ENCODE data around the gene SOX6.

SOX6 gene

GRCh38 chr11:16363706-16364105 is 7.4 kb upstream of the SOX6 start:
- DNase-seq, result no peak

- DNase-seq, result no peak
These were observed 4.9 kb upstream of the SOX6 start for GRCh38 chr11:16361108-16361865.

DNA sequence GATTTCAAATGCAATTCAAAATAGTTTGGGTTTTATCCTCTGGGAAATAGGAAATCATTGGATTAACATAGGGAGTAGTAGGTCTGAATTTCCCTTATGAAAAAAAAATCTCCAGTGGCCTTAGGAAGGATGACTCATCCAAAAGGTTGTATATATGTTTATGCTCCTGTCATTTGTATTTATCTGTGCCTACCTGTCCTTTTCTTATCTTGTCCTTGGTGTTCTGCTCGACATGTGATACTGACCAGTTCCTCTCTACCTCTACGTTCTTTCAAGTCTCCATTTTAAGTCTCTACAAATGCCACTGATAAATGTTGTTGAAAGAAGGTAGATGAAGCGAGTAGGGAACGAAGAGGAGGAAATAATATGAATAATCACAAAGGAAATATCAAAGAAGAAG is 3.0 kb upstream of the SOX6 start:
- DNase-seq, result no peak

DNA sequence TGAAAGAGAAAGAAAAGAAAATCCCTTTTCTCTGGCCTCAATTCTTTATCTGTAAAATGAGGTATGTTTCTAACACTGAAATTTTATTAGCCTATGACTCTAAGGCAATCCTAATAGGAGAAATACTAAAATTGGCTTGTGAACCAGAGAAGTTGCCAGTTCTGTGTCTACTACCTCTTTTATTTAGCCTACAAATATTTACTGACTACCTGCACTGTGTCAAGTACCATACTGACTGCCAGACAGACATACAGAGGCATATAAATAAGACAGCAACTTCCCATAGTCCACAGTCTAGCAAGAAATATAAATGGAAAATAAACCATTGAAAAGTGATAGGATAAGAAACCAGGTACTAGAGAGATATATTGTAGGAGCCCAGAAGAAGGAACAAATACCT is 2.4 kb upstream of the SOX6 start:
- no peak for DNase-seq

DNA sequence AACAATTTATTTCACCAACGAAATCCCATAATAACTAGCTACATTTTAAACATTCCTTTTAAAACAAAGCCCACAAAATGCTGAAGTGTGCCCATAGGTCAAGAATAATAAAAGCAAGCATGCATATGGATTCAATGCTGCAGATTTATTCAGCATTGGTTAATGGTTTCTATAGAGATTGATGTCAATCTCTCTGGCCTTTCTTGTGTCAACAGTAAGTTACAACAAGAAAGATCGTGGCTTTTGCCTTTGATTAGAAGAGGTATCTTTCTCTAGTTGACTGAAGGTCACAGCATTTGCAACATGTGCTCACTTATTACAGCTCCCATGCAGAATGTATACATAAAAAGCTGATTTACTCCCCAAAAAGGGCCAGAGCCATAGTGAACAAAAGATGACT is 1.4 kb upstream of the SOX6 start:
- no peak for DNase-seq

- DNase-seq, result no peak
These were observed 531 bp upstream of the SOX6 start for GRCh38 chr11:16356761-16357393.

GRCh38 chr11:16352707-16353106 is 3.6 kb downstream of the SOX6 start:
- no peak for DNase-seq

- no peak for DNase-seq
These were observed 6.2 kb downstream of the SOX6 start for GRCh38 chr11:16350125-16350524.

DNA sequence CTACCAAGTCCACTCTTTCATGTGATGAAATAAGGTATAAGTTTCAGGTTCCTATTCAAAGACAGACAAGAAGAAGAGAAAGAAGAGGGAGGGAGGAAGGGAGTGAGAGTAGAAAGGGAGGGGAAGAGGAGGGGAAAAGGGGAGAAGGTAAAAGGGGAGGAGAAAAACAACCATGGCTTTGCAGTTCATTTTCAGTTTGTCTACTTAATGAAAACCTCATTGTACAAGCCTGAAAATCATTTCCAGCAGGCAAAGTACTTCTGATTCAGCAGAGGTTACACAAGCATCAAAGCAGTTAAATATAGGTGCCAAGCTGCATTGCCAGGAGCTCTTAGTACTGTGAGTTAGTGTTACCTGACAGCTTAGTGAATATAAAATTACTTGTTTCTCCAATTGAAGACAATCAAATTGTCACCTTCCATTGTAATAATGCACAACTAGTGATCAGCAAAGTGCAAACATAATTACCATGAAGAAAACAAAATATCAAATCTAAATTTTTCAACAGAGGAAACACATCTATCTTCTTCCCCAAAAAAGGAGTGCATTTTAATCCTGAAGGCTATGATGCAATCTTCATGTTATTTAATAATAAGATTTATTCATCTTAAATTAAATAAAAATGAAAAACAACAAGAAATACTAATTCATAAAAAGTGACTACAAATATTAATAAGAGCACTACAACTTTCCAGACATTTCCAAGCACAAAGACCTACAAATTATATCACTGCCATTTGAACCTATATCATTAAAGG is 8.2 kb downstream of the SOX6 start:
- DNase-seq, result no peak

DNA sequence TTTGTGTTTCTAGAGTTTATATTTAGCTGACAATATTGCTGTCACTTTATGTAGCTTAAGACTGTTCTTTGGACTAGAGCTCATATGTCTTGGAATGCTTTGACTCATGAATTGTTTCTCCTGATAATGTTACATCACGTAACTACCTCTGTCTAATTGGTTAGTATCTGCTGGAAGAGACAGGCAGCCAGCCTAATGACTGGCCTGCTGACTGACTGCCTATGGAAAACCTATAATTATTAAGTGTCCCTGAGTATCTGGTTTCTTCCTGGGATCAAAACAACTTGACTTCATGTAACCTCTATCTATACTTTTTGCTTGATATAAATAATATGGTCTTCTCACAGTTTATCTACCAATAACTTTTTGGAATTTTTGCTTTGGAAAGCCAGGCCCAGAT is 9.4 kb downstream of the SOX6 start:
- no peak for DNase-seq

GRCh38 chr11:16341853-16342252 is 14.5 kb downstream of the SOX6 start:
- DNase-seq, result no peak

GRCh38 chr11:16338393-16338792 is 18.0 kb downstream of the SOX6 start:
- no peak for DNase-seq

GRCh38 chr11:16337421-16338213 is 18.7 kb downstream of the SOX6 start:
- no peak for DNase-seq

- DNase-seq, result no peak
These were observed 19.6 kb downstream of the SOX6 start for GRCh38 chr11:16336721-16337120.

GRCh38 chr11:16336204-16336603 is 20.1 kb downstream of the SOX6 start:
- DNase-seq, result no peak

- no peak for DNase-seq
These were observed 20.9 kb downstream of the SOX6 start for GRCh38 chr11:16335236-16335962.

- DNase-seq, result no peak
These were observed 29.6 kb downstream of the SOX6 start for GRCh38 chr11:16326679-16327297.

DNA sequence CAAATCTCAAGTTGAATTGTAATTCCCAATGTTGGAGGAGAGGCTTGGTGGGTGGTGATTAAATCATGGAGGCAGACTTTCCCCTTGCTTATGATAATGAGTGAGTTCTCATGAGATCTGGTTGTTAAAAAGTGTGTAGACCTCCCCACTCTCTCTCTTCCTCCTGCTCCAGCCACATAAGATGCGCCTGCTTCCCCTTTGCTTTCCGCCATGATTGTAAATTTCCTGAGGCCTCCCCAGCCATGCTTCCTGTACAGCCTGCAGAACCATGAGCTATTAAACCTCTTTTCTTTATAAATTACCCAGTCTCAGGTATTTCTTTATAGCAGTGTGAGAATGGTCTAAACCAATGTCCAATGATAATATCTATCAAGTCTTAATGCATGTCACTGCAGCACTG is 34.2 kb downstream of the SOX6 start:
- no peak for DNase-seq

- DNase-seq, result no peak
These were observed 35.2 kb downstream of the SOX6 start for GRCh38 chr11:16321148-16321547.

DNA sequence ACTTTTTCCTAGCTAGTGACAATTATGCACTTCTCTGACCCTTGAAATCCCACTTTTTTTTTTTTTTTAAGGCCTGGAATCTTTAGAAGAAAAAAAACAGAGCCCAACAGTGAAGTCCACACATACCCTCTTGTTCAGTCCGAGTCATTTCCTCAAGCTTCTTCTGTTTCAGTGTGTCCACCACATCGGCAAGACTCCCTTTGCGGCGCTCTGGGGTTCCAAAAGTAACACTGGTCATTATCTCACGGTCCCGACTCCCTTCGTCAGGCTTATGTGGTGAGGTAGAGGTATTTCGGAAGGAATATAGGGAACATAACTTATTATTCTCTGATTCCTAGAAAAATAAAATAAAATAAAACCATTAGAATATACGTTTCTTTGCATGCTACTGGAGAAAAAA is 38.0 kb downstream of the SOX6 start:
- no peak for DNase-seq

GRCh38 chr11:16317712-16318111 is 38.6 kb downstream of the SOX6 start:
- no peak for DNase-seq

DNA sequence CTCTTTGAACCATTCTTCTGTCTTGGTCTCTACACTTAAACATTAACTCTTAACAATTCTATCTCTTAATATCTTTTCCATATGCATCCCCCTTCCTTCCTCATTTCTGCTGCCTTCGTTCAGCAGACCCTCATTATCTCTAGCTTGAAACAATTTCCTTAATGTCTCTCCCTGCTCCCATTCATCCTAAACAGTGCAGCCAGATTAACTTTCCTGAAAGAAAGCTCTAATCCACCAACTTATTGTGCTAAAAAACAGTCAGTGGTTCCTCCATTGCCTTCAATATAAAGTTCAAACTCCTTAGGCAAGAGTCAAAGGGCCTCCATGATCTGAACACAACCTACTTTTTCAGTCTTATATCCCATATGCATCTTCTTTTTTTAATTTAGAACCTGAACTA is 42.5 kb downstream of the SOX6 start:
- DNase-seq, result no peak
